OCI-LY7 (cell line): ENCODE data around the gene GALC. TPM values are rescaled to one million over a fixed set of nuclear protein-coding genes. Genes with fewer than 3 reads are reported as not detected.

Source experiments
- BruUV-seq: library from RNA; stranded (reverse); fragments of 400-500 nt; replicated peaks from 2 replicates; lab custom pipeline; 2021; lab: Mats Ljungman, UMichigan
- CTCF ChIA-PET: fragments of 300-600 bp; sonication (Branson Sonifier 250); formaldehyde crosslinking; loops from one replicate; lab custom pipeline; 2022; ENCODE audit warnings: antibody characterized with exemption; ENCODE audit not compliant: unreplicated experiment; lab: Charles Lee
- POLR2A ChIA-PET: fragments of 300-600 bp; sonication (Branson Sonifier 250); formaldehyde crosslinking; loops from one replicate; lab custom pipeline; 2022; ENCODE audit warnings: antibody characterized with exemption; lab: Charles Lee
- DNase-seq: peaks from one replicate; pipeline ENCODE4 v3.0.0-alpha.2; 2015; ENCODE audit warnings: low spot score
- H2AFZ ChIP-seq: fragments of 200-600 bp; sonication (generic), shearing (Covaris generic); 2 replicates; pipeline ENCODE4 v1.6.1; 2014; ENCODE audit warnings: mild to moderate bottlenecking, antibody characterized with exemption, low read length, moderate library complexity
- H3K27ac ChIP-seq: fragments of 200-600 bp; sonication (generic); 2 replicates; pipeline ENCODE4 v1.5.1; 2014; ENCODE audit warnings: mixed run types, low read depth, mild to moderate bottlenecking, moderate library complexity, low read length, inconsistent platforms; ENCODE audit not compliant: poor library complexity, severe bottlenecking
- H3K36me3 ChIP-seq: fragments of 200-600 bp; sonication (generic); 2 replicates; pipeline ENCODE4 v1.6.1; 2014; ENCODE audit warnings: mild to moderate bottlenecking, antibody characterized with exemption, low read length, moderate library complexity, mixed read lengths; ENCODE audit not compliant: insufficient read depth
- H3K4me1 ChIP-seq: fragments of 200-600 bp; sonication (generic); 2 replicates; pipeline ENCODE4 v1.5.1; 2014; ENCODE audit warnings: mild to moderate bottlenecking, low read length; ENCODE audit not compliant: insufficient read depth, poor library complexity, severe bottlenecking
- H3K4me2 ChIP-seq: fragments of 200-600 bp; sonication (generic); 2 replicates; pipeline ENCODE4 v1.6.1; 2014; ENCODE audit warnings: mild to moderate bottlenecking, low read length
- H3K4me3 ChIP-seq: fragments of 200-600 bp; sonication (generic); 2 replicates; pipeline ENCODE4 v1.5.1; 2014; ENCODE audit warnings: mild to moderate bottlenecking, low read depth, low read length; ENCODE audit not compliant: poor library complexity, severe bottlenecking
- H3K79me2 ChIP-seq: fragments of 200-600 bp; sonication (generic); 2 replicates; pipeline ENCODE4 v1.6.1; 2016; ENCODE audit warnings: low read depth, mild to moderate bottlenecking, low read length, moderate library complexity, mixed read lengths; ENCODE audit not compliant: insufficient read depth
- H3K9me2 ChIP-seq: fragments of 200-600 bp; sonication (generic); 2 replicates; pipeline ENCODE4 v1.6.1; 2016; ENCODE audit warnings: mild to moderate bottlenecking, low read length, mixed read lengths; ENCODE audit not compliant: insufficient read depth
- H3K9me3 ChIP-seq: fragments of 200-600 bp; sonication (generic); 2 replicates; pipeline ENCODE4 v1.6.1; 2014; ENCODE audit warnings: mild to moderate bottlenecking, mixed run types, low read length, mixed read lengths
- H4K20me1 ChIP-seq: fragments of 200-600 bp; sonication (generic); 2 replicates; pipeline ENCODE4 v1.6.1; 2014; ENCODE audit warnings: mild to moderate bottlenecking, antibody characterized with exemption, low read length, moderate library complexity, mixed read lengths; ENCODE audit not compliant: insufficient read depth
- CTCF ChIP-seq: fragments of 200-600 bp; sonication (generic); conservative IDR thresholded peaks from 2 replicates; pipeline ENCODE4 v1.5.1; 2014; ENCODE audit warnings: mild to moderate bottlenecking, antibody characterized with exemption, low read length, moderate library complexity, mixed read lengths
- EZH2phosphoT487 ChIP-seq: fragments of 200-600 bp; sonication (generic); IDR thresholded peaks from 2 replicates; pipeline ENCODE4 v1.6.1; 2018; ENCODE audit warnings: low read depth, borderline replicate concordance, mild to moderate bottlenecking, mixed run types, antibody characterized with exemption, low read length, moderate library complexity, mixed read lengths
- intact Hi-C: fragments of 100-400 bp; cut with micrococcal nuclease; formaldehyde crosslinking; loops from one replicate; pipeline ENCODE4 v1.10.0; 2022; ENCODE audit not compliant: unreplicated experiment
- total RNA-seq, 2 experiments: library from RNA; depleted of rRNA in 1 of 2; stranded (reverse); fragments of >200 nt in 1 of 2; shearing (Covaris generic) in 1 of 2; gene quantifications; 2 replicates each; pipeline ENCODE4 v1.2.3, GENCODE V29; 2014 to 2022

Gene GALC
- total RNA-seq, 2 experiments from 2014 or later = 4.4 to 18.0 TPM

- Histone ChIP-seq H3K36me3 (no peaks in the 10 kb centered on the region), H4K20me1 (no peaks in the 10 kb centered on the region), H3K4me2 (no peak overlapping the region), H3K79me2 (no peaks in the 10 kb centered on the region), H3K4me1 (peaks cover 4% of the 10 kb centered on the region), H3K9me3 (no peaks in the 10 kb centered on the region), H3K9me2 (no peaks in the 10 kb centered on the region), H3K4me3 (no peak overlapping the region), H3K27ac (no peak overlapping the region), H2AFZ (no peak overlapping the region)
- intact Hi-C loops = no loop called here
- CTCF ChIA-PET = interaction anchor here (0.6 kb wide), 1 partner anchor 77 kb away, joined by 3 read pairs; no protein-coding TSS in a partner anchor
- TF ChIP-seq EZH2phosphoT487 (no peak), CTCF (no peak)
- POLR2A ChIA-PET = interaction anchor here (0.7 kb wide), 1 partner anchor 15 kb away, joined by 3 read pairs; no protein-coding TSS in a partner anchor
- no TSS peak for BruUV-seq
- DNase-seq = no peak
These were observed 37.1 kb upstream of the GALC start for GRCh38 chr14:88030079-88030478.

GRCh38 chr14:88029500-88029899 lies 36.5 kb upstream of the GALC start:
- ChIA-PET POLR2A (no interaction called here), CTCF (interaction anchor here (0.6 kb wide), 1 partner anchor 77 kb away, joined by 3 read pairs; no protein-coding TSS in a partner anchor)
- Histone ChIP-seq H3K4me2 (no peak overlapping the region), H3K9me2 (no peaks in the 10 kb centered on the region), H3K27ac (no peak overlapping the region), H2AFZ (no peak overlapping the region), H3K4me1 (peaks cover 4% of the 10 kb centered on the region), H3K36me3 (no peaks in the 10 kb centered on the region), H3K9me3 (no peaks in the 10 kb centered on the region), H3K4me3 (no peak overlapping the region), H3K79me2 (no peaks in the 10 kb centered on the region), H4K20me1 (no peaks in the 10 kb centered on the region)
- no TSS peak for BruUV-seq
- DNase-seq = no peak
- intact Hi-C loops = no loop called here
- no peak for TF ChIP-seq CTCF
- TF ChIP-seq EZH2phosphoT487 = no peak

- intact Hi-C loops = no loop called here
- Histone ChIP-seq H3K79me2 (no peaks in the 10 kb centered on the region), H3K4me2 (0 out of 2 replicates have a peak overlapping the region, but pooled peaks have one; percentile 24), H3K27ac (no peak overlapping the region), H3K36me3 (no peaks in the 10 kb centered on the region), H2AFZ (peak overlapping the region; percentile 7; the same call in 1 of the 2 replicates), H4K20me1 (no peaks in the 10 kb centered on the region), H3K4me3 (no peak overlapping the region), H3K9me2 (no peaks in the 10 kb centered on the region), H3K4me1 (peaks cover 12% of the 10 kb centered on the region), H3K9me3 (no peaks in the 10 kb centered on the region)
- DNase-seq = no peak
- TF ChIP-seq CTCF (no peak), EZH2phosphoT487 (no peak)
- CTCF ChIA-PET = interaction anchor here (0.6 kb wide), 1 partner anchor 94 kb away, joined by 5 read pairs; no protein-coding TSS in a partner anchor
- no TSS peak for BruUV-seq
- POLR2A ChIA-PET = interaction anchor here (0.6 kb wide), 1 partner anchor 1675 kb away, joined by 3 read pairs; no protein-coding TSS in a partner anchor
These were observed 33.9 kb upstream of the GALC start for GRCh38 chr14:88026890-88027289.
